22Rv1 (cell line): ENCODE measurements around the gene CXCR4.
"Not testable (repeated sequence)": the region's sequence is repeated elsewhere in the genome, so short reads cannot be mapped to it uniquely, and the experiment has no call there.

Experiments
- H3K27ac ChIP-seq: fragments of 450-650 bp; 2 replicates; pipeline ENCODE4 v1.5.1; 2017
- ZFX ChIP-seq: fragments of 450-650 bp; IDR thresholded peaks from 2 replicates; pipeline ENCODE4 v1.6.1; 2017; ENCODE audit warnings: antibody characterized with exemption, borderline replicate concordance
- TF ChIP-seq, protein P1 (sequence below): fragments of 450-650 bp; IDR thresholded peaks from 2 replicates; pipeline ENCODE4 v1.5.1; 2017; ENCODE audit warnings: mild to moderate bottlenecking

CXCR4 gene

DNA sequence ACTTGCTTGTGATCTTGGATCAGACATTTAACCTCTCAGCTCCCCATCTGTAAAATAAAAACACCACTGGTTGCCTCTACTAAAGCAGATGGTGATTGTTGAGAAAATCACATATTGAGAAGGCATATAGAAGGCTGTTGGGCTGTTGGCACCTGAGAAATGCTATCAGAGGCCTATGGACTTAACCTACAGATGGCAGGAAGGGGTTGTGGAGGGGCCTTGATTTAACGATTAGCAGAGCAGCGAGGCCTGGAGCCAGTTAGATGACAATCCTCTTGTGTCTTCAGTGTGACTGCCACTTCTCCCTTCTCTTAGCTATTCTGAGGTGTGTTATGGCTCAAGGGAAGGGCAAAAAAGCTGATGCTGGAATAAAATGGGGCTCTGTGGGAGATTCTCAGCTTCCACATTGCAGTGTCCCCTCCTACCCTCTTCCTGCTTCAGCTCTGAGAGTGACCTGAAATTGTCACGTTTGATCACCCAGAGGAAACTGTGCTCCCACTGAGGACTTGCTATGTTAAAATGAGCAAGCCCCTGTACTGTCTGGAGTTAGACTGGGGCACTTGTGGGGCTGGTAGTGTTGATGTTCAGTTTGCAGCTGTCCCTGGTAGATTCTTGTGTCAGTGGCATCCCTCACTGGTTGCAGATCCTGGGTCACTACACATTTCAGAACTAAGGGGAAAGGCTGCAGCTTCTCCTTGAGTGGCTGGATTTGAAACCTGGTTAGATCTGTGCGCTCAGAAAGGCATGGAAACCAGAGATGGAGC is 31.5 kb downstream of the CXCR4 start:
- TF ChIP-seq ZFX = no peak
- TF ChIP-seq, protein P1, sequence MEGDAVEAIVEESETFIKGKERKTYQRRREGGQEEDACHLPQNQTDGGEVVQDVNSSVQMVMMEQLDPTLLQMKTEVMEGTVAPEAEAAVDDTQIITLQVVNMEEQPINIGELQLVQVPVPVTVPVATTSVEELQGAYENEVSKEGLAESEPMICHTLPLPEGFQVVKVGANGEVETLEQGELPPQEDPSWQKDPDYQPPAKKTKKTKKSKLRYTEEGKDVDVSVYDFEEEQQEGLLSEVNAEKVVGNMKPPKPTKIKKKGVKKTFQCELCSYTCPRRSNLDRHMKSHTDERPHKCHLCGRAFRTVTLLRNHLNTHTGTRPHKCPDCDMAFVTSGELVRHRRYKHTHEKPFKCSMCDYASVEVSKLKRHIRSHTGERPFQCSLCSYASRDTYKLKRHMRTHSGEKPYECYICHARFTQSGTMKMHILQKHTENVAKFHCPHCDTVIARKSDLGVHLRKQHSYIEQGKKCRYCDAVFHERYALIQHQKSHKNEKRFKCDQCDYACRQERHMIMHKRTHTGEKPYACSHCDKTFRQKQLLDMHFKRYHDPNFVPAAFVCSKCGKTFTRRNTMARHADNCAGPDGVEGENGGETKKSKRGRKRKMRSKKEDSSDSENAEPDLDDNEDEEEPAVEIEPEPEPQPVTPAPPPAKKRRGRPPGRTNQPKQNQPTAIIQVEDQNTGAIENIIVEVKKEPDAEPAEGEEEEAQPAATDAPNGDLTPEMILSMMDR = no peak
- no peak overlapping the region for H3K27ac ChIP-seq

DNA sequence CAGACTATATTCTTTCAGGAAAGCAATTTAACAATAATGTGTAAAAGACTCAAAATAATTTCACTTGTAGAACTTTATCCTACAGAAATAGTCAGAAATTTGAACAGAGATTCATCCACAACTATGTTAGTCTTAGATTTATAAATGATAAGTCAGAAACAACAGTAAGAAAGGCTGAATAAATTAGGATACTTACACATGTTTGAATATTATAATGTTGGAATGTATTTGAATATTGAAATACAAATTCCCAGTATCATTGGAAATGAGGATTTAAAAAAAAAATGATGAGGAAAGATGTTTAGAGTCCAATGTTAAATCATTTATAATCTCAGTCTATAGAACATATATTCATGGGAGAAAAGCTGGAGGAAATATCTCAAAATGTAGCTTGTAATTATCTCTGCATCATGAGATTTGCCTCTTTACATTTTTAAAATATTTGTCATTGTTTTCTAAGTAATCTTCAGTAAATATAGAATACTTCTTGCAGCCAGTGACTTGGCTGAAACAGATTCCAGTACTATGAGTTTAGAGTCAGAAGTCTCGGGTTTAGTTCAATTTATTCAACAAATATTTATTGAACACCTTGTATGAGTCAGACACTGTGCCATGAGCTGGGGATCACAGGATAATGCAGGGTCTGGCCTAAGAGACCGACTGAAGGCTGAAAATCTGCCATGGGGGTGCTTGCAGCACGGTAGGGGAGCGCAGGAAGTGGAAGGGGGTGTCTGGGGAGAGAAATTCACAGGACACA is 32.3 kb downstream of the CXCR4 start:
- H3K27ac ChIP-seq = no peak overlapping the region
- no peak for TF ChIP-seq ZFX
- TF ChIP-seq, protein P1 = no peak

DNA sequence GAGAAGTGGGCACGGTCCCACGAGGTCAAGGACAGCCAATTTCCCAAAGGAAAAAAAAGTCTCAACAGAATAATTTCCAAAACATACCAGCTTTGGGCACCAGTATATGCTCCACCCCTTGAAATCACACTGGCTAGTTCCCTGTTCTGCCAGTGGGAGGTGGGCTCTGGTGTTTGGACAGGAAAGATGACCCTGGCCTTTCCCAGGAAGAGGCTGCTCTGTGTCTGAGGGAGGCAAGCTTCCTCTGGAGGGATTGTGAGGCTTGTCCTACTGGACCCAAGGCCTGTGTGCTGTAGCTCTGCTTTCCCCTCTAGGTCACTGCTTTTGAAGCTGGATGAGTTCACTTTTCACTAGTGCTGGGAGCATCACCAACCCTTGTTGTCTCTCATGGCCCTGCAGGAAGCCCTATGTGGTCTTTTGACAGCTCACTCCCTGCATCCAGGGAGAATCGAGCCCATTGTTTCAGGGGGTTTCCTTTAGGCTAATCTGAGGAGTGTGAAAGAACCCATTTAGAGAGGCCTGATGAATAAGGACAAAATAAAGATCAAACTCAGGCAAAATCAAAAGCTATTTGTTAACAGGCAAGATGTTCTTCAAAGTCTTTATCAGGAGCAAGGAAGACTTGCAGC is 36.3 kb downstream of the CXCR4 start:
- no peak for TF ChIP-seq ZFX
- TF ChIP-seq, protein P1 = no peak
- H3K27ac ChIP-seq = no peak overlapping the region

DNA sequence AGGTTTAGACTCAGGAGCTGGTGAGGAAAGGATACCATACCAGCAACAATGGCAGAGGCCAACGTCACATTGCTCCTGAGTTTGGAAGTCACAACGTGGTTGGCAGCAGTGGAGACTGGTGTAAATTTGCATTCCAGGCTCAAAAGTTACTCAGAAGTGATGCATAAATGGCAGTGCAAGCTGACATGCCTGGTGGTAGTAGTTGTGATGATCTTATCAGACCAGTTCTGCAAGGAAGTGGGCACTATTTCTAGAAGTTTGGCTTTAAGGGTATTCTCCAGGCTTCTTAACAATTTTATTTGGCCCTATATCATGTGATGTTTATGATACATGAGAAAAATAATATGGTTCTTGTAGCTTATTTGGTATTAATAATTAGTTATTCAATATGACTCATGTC is 37.8 kb downstream of the CXCR4 start:
- no peak overlapping the region for H3K27ac ChIP-seq
- TF ChIP-seq, protein P1 = no peak
- no peak for TF ChIP-seq ZFX

DNA sequence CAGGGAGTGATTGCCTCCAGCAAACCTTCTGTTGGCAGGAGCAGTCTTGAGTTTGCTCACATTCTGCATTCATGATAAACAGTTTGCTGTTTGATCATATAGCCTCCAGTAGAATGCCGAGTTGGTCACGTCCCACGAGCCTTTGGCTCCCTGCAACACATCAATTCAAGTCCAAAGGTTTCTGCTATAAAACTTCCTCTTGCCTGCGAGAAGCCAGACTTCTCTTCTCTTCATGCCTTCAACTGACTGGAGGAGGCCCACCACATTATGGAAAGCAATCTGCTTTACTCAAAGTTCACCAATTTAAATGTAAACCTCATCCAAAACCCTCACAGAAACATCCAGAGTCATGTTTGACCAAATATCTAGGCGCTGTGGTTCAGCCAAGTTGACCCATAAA is 40.8 kb downstream of the CXCR4 start:
- no peak overlapping the region for H3K27ac ChIP-seq
- TF ChIP-seq ZFX = no peak
- TF ChIP-seq, protein P1 = no peak

DNA sequence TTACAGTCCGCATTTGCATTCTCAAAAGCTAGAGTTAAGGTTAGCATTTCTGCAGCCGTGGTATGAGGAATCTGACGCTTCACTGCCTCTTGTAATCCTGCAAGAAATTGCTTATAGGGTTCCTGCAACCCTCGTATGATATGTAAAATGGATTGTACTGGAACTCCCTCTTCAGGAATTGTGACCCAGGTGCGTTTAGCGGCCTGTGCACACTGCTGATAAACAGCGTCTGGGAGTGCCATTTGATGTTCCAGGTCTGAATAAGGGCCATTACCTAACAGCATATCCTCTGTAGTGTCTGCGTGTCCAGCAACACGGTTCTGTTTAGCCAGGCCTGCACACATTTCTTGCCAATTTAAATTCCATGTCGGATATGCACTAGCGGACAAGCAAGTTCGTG is 42.5 kb downstream of the CXCR4 start:
- TF ChIP-seq, protein P1 = no peak
- no peak for TF ChIP-seq ZFX
- H3K27ac ChIP-seq = no peak overlapping the region

DNA sequence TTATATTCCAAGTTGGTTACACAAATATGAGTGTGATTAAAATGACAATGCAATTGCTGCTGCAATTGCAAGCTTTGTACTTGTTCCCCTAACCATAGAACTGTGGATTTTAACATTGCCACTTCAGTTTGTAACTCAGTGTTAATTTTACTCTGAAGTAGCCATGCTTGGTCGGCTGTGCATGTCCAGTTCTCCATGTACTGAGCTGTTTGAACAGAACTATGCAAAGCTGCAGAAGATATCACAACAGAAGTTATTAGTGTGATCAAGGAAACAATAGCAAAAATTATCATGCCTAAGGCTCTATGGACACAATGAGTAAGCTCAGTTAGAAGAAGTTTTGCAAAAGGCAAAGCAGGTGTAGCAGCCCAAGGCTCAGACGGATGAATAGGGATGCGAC is 45.3 kb downstream of the CXCR4 start:
- H3K27ac ChIP-seq = no peak overlapping the region
- no peak for TF ChIP-seq ZFX
- TF ChIP-seq, protein P1 = no peak

DNA sequence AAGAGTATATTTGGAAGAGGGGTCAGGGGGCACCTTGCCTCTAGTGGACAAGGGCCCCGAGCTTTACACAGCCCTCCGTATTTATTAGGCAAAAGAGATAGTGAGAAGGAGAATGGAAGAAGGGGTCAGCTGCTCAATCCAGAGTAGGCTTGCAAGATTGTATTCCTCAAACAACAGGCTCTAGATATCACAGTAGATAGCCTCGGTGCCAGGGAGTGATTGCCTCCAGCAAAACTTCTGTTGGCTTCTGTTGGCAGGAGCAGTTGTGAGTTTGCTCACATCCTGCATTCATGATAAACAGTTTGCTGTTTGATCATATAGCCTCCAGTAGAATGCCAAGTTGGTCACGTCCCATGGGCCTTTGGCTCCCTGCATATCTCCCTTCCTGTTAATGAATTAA is 46.1 kb downstream of the CXCR4 start:
- H3K27ac ChIP-seq = not testable (repeated sequence)
